GM21360 (cell line): ENCODE data around the gene TPBGL.
"Not testable (repeated sequence)": the region's sequence is repeated elsewhere in the genome, so short reads cannot be mapped to it uniquely, and the experiment has no call there.

Experiments
- ATAC-seq: cut with Tn5 transposase; IDR thresholded peaks from one replicate; pipeline ENCODE4 v1.9.1; 2021; ENCODE audit warnings: mild to moderate bottlenecking, moderate library complexity; ENCODE audit not compliant: unreplicated experiment

Gene TPBGL

DNA sequence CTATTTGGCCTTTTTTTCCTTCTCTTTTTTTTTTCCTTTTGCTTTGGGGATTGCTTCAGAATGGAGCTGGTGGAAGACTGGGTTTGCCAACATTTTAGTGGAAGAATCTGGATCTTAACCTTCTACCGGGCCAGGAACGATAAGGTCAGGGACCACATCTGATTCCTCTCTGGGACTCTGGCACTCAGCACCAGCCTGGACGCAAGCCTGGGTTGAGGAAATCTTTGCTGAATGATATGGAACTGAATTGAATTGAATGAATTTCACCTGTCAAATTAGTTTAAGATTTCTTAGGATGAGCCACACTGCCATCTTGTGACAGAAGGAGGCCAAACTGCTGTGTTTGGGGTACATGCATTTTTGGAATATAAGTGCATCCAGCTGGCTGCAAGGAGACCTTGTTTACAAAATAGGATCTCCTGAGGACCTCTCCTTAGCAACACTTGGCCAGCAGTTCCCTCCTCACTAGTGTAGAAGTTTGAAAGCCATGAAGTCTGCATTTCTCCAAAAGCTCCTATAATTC, 30.4 kb downstream of the TPBGL start:
- ATAC-seq, result no peak

GRCh38 chr11:75271730-75272129, 31.2 kb downstream of the TPBGL start:
- no peak for ATAC-seq

DNA sequence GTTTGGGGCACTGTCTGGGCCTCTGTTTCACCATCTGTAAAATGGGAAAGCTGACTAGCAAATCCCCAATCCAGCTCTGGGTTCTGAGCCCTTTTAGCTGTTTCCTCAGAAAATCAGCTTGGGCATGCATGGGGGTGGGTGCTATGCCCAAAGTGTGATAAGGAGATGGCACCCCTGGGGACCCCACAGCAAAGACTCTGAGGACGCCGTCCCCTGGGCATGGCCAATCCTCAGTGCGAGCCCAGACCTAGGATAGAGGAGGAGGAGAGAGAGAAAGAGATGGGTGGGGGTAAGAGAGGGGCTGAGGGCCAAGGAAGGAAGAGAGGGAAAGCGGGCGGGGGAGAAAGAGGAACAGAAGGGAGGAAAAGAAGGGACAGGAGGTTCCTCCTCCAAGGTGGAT, 31.8 kb downstream of the TPBGL start:
- ATAC-seq, result no peak

DNA sequence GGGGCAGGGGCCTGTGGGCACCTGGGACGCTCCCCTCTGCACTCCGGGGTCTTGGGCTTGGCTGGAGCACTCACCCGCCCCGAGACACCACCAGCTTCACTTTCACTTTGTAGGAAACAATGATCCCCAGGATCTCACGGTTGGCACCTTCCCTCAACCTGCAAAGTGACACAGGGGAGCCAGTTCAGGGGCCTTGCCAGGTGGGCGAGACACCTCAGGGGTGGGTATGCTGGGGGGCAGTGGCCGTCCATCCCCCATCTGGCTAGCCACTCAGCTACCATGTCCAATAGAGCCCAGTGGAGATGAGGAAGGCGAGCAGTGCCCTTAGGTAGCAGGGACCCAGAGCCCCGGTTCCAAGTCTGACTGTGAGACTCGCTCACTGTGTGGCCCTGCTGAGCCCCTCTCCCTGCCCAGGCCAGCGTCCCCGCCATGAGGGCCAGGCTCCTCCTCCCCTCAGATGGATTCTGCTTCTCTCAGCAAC, 32.3 kb downstream of the TPBGL start:
- no peak for ATAC-seq

GRCh38 chr11:75273411-75274391, 33.1 kb downstream of the TPBGL start:
- ATAC-seq, result no peak

- ATAC-seq, result not testable (repeated sequence)
Measured at GRCh38 chr11:75274716-75275115, 34.1 kb downstream of the TPBGL start.

GRCh38 chr11:75275581-75275980, 35.0 kb downstream of the TPBGL start:
- no peak for ATAC-seq

DNA sequence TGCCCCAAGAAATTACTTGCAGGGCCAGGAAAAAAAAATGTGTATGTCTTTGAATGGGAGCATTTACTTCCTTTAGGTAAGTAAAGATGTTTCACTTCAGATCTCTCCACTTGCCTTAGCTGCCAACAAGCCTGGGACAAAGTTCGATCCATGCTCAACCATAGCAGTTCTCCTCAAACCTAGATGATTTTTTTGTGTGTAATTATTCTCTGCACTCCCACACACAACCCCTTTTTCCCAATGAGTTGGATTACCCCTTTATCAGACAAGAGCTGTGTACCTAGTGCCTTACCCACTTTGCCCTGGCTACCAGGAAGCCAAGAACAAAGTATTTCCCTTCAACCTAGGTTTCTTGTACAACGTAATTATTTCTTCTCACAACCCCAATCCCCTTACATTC, 35.6 kb downstream of the TPBGL start:
- ATAC-seq, result no peak

DNA sequence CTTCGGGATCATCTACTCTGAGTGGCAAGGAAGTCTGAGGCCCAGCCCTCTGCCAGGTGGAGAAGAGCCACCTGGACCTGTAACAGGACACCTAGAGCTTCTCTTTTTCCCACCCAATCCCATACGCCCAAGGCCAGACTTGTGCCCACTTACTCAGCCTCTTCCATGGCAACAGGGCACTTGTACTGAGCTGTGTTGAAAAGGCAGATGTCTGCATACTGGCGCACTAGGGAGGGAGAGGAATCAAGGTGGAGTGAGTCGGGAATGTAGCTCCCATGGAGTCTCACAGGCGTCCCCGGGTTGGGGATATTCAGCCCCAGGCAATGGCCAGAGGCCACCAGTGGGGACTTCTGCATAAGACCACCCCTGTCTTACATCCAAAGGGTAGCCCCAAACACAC, 36.1 kb downstream of the TPBGL start:
- ATAC-seq, result no peak

GRCh38 chr11:75277211-75277805, 36.7 kb downstream of the TPBGL start:
- no peak for ATAC-seq

GRCh38 chr11:75277991-75278790, 37.6 kb downstream of the TPBGL start:
- ATAC-seq, result no peak

DNA sequence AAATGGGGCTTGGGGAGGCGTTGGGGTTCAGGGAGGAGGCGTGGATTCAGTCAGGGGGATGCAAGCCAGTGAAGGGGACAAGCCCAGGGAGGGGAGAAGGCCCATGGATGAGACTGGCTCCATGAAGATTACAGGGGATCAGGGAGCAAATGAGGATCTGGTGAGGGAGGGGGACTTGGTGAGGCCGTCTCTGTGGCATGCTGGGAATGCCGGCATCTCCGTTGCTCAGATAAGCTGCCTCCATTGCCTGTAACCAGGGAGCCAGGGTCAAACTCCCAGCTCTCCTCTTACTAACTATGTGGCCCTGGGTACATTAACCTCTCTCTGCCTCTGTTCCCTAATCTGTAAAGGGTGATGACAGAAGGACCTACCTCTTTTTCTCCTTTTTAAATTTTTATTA, 38.7 kb downstream of the TPBGL start:
- no peak for ATAC-seq

DNA sequence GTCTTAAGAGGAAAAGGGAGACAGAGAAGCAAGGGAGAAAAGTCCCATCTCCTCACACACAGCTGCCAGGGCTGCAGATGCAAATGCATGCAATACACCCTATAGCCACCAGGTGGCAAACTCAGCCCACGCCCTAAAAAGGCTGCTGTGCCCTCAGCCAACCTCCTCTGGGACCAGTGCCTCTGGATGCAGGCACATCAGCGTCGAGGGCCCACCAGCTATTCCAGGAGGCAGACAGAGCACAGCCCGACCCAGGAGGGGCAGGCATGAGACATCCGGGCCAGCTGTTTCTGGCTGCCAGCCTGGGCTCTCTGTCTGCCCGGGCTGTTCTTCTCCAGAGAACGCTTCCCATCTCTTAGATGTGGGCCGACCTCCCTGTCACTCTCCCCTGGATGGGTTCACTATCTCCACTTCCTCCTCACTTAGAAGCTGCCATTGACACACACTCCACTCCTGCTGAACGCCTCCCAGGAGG, 39.7 kb downstream of the TPBGL start:
- no peak for ATAC-seq

GRCh38 chr11:75280770-75281468, 40.3 kb downstream of the TPBGL start:
- ATAC-seq, result no peak

DNA sequence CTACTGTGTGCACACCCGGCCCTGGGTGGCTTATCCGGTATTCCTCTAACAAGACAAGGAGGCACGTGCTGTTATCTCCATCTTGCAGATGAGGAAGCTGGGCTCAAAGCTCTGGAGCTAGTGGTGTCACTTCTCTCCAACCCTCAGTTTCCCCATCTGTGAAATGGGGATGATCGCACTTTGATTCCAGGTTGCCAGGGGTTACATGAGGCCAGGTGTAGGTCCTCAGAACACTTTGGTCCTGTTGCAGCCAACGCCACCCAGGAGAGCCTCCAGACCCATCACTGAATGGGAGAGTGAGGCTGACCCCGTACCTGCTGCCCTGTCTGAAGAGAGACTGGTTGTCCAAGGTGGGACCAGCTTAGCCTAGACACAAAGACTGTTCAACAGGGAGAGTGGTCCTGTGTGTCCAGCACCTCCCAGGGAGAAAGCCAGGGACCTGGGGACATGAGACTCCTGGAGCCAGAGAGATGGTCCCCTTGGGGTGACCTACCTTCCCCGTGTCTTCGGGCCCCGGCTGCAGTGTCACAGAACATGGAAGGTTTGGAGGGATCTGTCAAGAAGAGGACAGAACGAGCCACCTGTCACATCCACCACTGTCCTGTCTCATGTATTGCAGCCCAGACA, 41.0 kb downstream of the TPBGL start:
- ATAC-seq, result no peak

GRCh38 chr11:75283391-75283931, 42.9 kb downstream of the TPBGL start:
- no peak for ATAC-seq

DNA sequence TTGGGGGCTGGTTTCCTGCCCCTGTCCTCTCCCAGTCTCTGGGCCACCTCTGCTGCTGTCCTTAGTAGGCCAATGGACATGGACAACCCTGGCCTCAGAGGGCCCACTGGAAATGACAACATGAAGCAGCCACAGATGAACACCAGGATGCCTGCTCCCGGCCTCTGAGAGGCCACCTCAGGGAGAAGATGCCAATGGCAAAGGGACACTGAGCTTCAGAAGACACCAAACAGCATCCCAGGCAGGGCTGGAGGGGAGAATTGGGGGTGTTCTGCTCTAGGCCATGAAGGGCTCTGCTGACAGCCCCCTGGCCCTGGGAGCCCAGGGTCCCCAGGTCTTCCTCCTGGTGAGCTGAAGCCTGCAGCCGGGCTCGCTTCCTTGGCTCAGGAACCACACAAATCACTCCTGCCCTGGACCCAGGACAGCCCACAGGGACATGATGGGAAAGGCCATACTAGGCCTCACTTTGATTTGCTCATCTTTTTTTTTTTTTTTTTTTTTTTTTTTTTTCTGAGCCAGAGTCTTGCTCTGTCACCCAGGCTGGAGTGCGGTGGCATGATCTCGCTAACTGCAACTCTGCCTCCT, 45.3 kb downstream of the TPBGL start:
- ATAC-seq, result no peak

DNA sequence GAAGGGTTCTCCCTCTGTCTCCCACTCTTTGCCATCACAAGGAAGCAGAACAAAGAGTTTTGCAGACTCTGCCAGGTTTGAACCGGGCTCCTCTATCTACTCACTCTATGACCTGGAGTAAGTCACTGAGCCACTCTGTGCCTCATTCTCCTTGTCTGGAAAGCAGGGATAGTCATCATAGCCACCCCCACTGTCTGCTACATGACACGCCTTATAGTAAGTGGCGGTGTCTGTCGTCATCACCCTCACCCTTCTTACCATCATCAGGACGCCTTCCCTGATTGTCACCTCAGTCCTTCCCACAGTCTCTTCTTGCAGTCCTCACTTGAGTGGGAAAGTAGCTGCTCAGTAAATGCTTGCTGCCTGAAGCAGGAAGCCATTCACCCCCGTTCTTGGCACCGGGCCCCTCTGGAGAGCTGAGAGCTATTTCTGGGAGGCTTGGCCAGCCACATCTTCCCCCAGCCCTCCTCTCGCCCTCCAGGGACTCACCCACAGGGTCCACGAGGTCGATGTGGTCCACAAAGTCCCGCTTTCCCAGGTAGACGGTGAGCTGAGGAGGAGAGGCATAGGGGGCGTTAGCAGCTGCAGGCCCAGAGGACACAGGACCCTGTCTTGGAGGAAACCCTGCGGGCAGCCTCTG, 46.4 kb downstream of the TPBGL start:
- no peak for ATAC-seq

DNA sequence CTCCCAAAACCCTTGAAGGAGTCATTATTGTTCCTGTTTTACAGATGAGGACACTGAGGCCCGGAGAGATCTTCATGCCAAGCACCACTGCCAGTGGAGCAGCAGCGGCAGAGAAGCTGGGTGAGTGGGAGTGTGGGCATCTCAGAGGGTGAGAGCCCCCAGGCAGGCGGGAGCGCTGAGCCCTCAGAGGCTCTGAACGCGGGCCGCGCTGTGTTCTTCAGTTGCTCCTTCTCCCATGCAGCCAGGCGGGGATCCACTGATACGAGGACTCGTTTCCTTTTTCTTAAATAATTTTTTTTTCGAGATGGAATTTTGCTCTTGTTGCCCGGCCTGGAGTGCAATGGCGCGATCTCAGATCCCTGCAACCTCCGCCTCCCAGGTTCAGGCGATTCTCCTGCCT, 47.0 kb downstream of the TPBGL start:
- no peak for ATAC-seq
